Activated CD4-positive, alpha-beta T cell treated with anti-CD3 and anti-CD28 coated beads for 36 hours (primary cell): ENCODE measurements around the gene C1orf198. TPM values are rescaled to one million over a fixed set of nuclear protein-coding genes. Genes with fewer than 3 reads are reported as not detected.

Experiments
- ATAC-seq: fragments of 200-7000 bp; cut with Tn5 transposase; one replicate; pipeline ENCODE4 v1.10.0; 2021; ENCODE audit warnings: mild to moderate bottlenecking, moderate library complexity
- CTCF ChIA-PET: fragments of 350-600 bp; sonication (Branson Sonifier 250); formaldehyde crosslinking; loops from one replicate; lab custom pipeline; 2021; ENCODE audit warnings: antibody characterized with exemption; lab: Charles Lee
- POLR2A ChIA-PET: fragments of 350-600 bp; sonication (Branson Sonifier 250); formaldehyde crosslinking; loops from one replicate; lab custom pipeline; 2021; ENCODE audit warnings: antibody characterized with exemption, inconsistent platforms; lab: Charles Lee
- DNase-seq: peaks from one replicate; pipeline ENCODE4 v3.0.0-alpha.2; 2020
- H3K27ac Mint-ChIP-seq: one replicate; pipeline ENCODE4 v1.8.0; 2021; ENCODE audit warnings: mixed read lengths
- H3K27me3 Mint-ChIP-seq: one replicate; pipeline ENCODE4 v1.8.0; 2021; ENCODE audit warnings: mixed read lengths
- H3K36me3 Mint-ChIP-seq: one replicate; pipeline ENCODE4 v1.8.0; 2021; ENCODE audit warnings: low read depth, mixed read lengths
- H3K4me1 Mint-ChIP-seq: one replicate; pipeline ENCODE4 v1.8.0; 2021; ENCODE audit warnings: mixed read lengths
- H3K4me3 Mint-ChIP-seq: one replicate; pipeline ENCODE4 v1.8.0; 2021; ENCODE audit warnings: mild to moderate bottlenecking, moderate library complexity, mixed read lengths
- H3K9me3 Mint-ChIP-seq: one replicate; pipeline ENCODE4 v1.8.0; 2021; ENCODE audit warnings: low read depth, mixed read lengths
- intact Hi-C, 2 experiments: fragments of 100-400 bp; cut with DNase I in 1 of 2; cut with micrococcal nuclease in 1 of 2; formaldehyde crosslinking; loops; one replicate each; pipeline versions ENCODE4 v1.14.2 to v1.15.1; 2022 to 2024; cut with DNase I, micrococcal nuclease
- total RNA-seq, 2 experiments: library from RNA; stranded (reverse); gene quantifications; one replicate each; pipeline ENCODE4 v1.2.3, GENCODE V29; 2021

The C1orf198 gene
- total RNA-seq, 2 experiments from 2014 or later, result 5.8 to 6.9 TPM

- no peak overlapping the region for H3K27ac Mint-ChIP-seq
- CTCF ChIA-PET, result interaction anchor here (0.6 to 1.6 kb wide), 2 partner anchors 20 to 228 kb away, joined by 4 read pairs; no protein-coding TSS in a partner anchor
- H3K4me1 Mint-ChIP-seq, result no peaks in the 10 kb centered on the region
- peaks cover 2% of the 10 kb centered on the region for H3K27me3 Mint-ChIP-seq
- POLR2A ChIA-PET, result no interaction called here
- no peak for DNase-seq
- H3K9me3 Mint-ChIP-seq, result no peaks in the 10 kb centered on the region
- H3K36me3 Mint-ChIP-seq, result no peaks in the 10 kb centered on the region
- H3K4me3 Mint-ChIP-seq, result no peak overlapping the region
- intact Hi-C loops, result no loop called here
- no peak for ATAC-seq
Measured at GRCh38 chr1:230828421-230828820, 39.9 kb downstream of the C1orf198 start.

GRCh38 chr1:230827801-230828200, 40.5 kb downstream of the C1orf198 start:
- no peak for ATAC-seq
- no peaks in the 10 kb centered on the region for H3K4me1 Mint-ChIP-seq
- CTCF ChIA-PET, result no interaction called here
- no peak for DNase-seq
- H3K9me3 Mint-ChIP-seq, result no peaks in the 10 kb centered on the region
- H3K36me3 Mint-ChIP-seq, result no peaks in the 10 kb centered on the region
- H3K4me3 Mint-ChIP-seq, result no peak overlapping the region
- H3K27ac Mint-ChIP-seq, result no peak overlapping the region
- H3K27me3 Mint-ChIP-seq, result no peaks in the 10 kb centered on the region
- intact Hi-C loops, result no loop called here
- POLR2A ChIA-PET, result no interaction called here

GRCh38 chr1:230827081-230827681, 41.1 kb downstream of the C1orf198 start:
- POLR2A ChIA-PET, result no interaction called here

GRCh38 chr1:230826166-230826875, 42.0 kb downstream of the C1orf198 start:
- no peak for DNase-seq
- Mint-ChIP-seq H3K36me3 (no peaks in the 10 kb centered on the region), H3K27me3 (no peaks in the 10 kb centered on the region), H3K4me1 (no peaks in the 10 kb centered on the region), H3K27ac (no peak overlapping the region), H3K9me3 (no peaks in the 10 kb centered on the region), H3K4me3 (no peak overlapping the region)
- POLR2A ChIA-PET, result no interaction called here
- intact Hi-C loops, result no loop called here
- no peak for ATAC-seq
- CTCF ChIA-PET, result no interaction called here

More at GRCh38 chr1:230827081-230827681, 41.1 kb downstream of the C1orf198 start:
- H3K4me3 Mint-ChIP-seq, result no peak overlapping the region
- DNase-seq (no peak), ATAC-seq (no peak)
- no peaks in the 10 kb centered on the region for H3K36me3 Mint-ChIP-seq
- no peaks in the 10 kb centered on the region for H3K27me3 Mint-ChIP-seq
- no peaks in the 10 kb centered on the region for H3K4me1 Mint-ChIP-seq
- no peak overlapping the region for H3K27ac Mint-ChIP-seq
- no peaks in the 10 kb centered on the region for H3K9me3 Mint-ChIP-seq
- CTCF ChIA-PET, result no interaction called here
- intact Hi-C loops, result no loop called here

- intact Hi-C loops, result no loop called here
- ATAC-seq, result no peak
- Mint-ChIP-seq H3K4me3 (no peak overlapping the region), H3K9me3 (no peaks in the 10 kb centered on the region), H3K4me1 (no peaks in the 10 kb centered on the region), H3K27me3 (peaks cover 2% of the 10 kb centered on the region), H3K36me3 (no peaks in the 10 kb centered on the region), H3K27ac (no peak overlapping the region)
- ChIA-PET CTCF (no interaction called here), POLR2A (no interaction called here)
- DNase-seq, result no peak
Measured at GRCh38 chr1:230825761-230826160, 42.6 kb downstream of the C1orf198 start.

- no peak overlapping the region for H3K27ac Mint-ChIP-seq
Measured at GRCh38 chr1:230824919-230825721, 43.2 kb downstream of the C1orf198 start.

GRCh38 chr1:230824551-230824918, 43.8 kb downstream of the C1orf198 start:
- Mint-ChIP-seq H3K4me3 (no peak overlapping the region), H3K36me3 (no peaks in the 10 kb centered on the region), H3K27ac (no peak overlapping the region), H3K4me1 (no peaks in the 10 kb centered on the region), H3K9me3 (no peaks in the 10 kb centered on the region), H3K27me3 (peaks cover 3% of the 10 kb centered on the region)
- no peak for DNase-seq
- intact Hi-C loops, result no loop called here
- ChIA-PET CTCF (interaction anchor here (0.6 kb wide), 1 partner anchor 35 kb away, joined by 4 read pairs; no protein-coding TSS in a partner anchor), POLR2A (no interaction called here)
- ATAC-seq, result no peak

More at GRCh38 chr1:230824919-230825721, 43.2 kb downstream of the C1orf198 start:
- H3K4me1 Mint-ChIP-seq, result no peaks in the 10 kb centered on the region
- POLR2A ChIA-PET, result no interaction called here
- no peaks in the 10 kb centered on the region for H3K9me3 Mint-ChIP-seq
- intact Hi-C loops, result no loop called here
- ATAC-seq (no peak), DNase-seq (no peak)
- CTCF ChIA-PET, result interaction anchor here (0.6 kb wide), 1 partner anchor 35 kb away, joined by 4 read pairs; no protein-coding TSS in a partner anchor
- no peaks in the 10 kb centered on the region for H3K36me3 Mint-ChIP-seq
- no peak overlapping the region for H3K4me3 Mint-ChIP-seq
- peaks cover 2% of the 10 kb centered on the region for H3K27me3 Mint-ChIP-seq

GRCh38 chr1:230823931-230824381, 44.4 kb downstream of the C1orf198 start:
- DNase-seq (no peak), ATAC-seq (no peak)
- Mint-ChIP-seq H3K4me1 (no peaks in the 10 kb centered on the region), H3K9me3 (no peaks in the 10 kb centered on the region), H3K36me3 (no peaks in the 10 kb centered on the region), H3K4me3 (no peak overlapping the region), H3K27me3 (peaks cover 4% of the 10 kb centered on the region), H3K27ac (no peak overlapping the region)
- intact Hi-C loops, result no loop called here
- CTCF ChIA-PET, result no interaction called here
- POLR2A ChIA-PET, result no interaction called here

- H3K4me1 Mint-ChIP-seq, result no peaks in the 10 kb centered on the region
- DNase-seq (no peak), ATAC-seq (no peak)
- CTCF ChIA-PET, result no interaction called here
- no peak overlapping the region for H3K4me3 Mint-ChIP-seq
- no peaks in the 10 kb centered on the region for H3K9me3 Mint-ChIP-seq
- H3K36me3 Mint-ChIP-seq, result no peaks in the 10 kb centered on the region
- POLR2A ChIA-PET, result no interaction called here
- no peak overlapping the region for H3K27ac Mint-ChIP-seq
- H3K27me3 Mint-ChIP-seq, result peaks cover 4% of the 10 kb centered on the region
- intact Hi-C loops, result no loop called here
Measured at GRCh38 chr1:230823426-230823825, 44.9 kb downstream of the C1orf198 start.

- ChIA-PET CTCF (no interaction called here), POLR2A (no interaction called here)
- intact Hi-C loops, result no loop called here
- Mint-ChIP-seq H3K27ac (no peak overlapping the region), H3K4me1 (no peaks in the 10 kb centered on the region), H3K9me3 (no peaks in the 10 kb centered on the region), H3K27me3 (peaks cover 11% of the 10 kb centered on the region), H3K4me3 (no peak overlapping the region), H3K36me3 (no peaks in the 10 kb centered on the region)
- no peak for DNase-seq
- no peak for ATAC-seq
Measured at GRCh38 chr1:230822092-230822581, 46.2 kb downstream of the C1orf198 start.

GRCh38 chr1:230821346-230821745, 47.0 kb downstream of the C1orf198 start:
- no peaks in the 10 kb centered on the region for H3K36me3 Mint-ChIP-seq
- POLR2A ChIA-PET, result no interaction called here
- intact Hi-C loops, result no loop called here
- no peaks in the 10 kb centered on the region for H3K4me1 Mint-ChIP-seq
- CTCF ChIA-PET, result no interaction called here
- no peaks in the 10 kb centered on the region for H3K9me3 Mint-ChIP-seq
- DNase-seq, result no peak
- peaks cover 13% of the 10 kb centered on the region for H3K27me3 Mint-ChIP-seq
- H3K27ac Mint-ChIP-seq, result no peak overlapping the region
- H3K4me3 Mint-ChIP-seq, result no peak overlapping the region
- ATAC-seq, result no peak
